HUES6 (cell line): ENCODE data around the gene APBA1.

Source experiments
- H3K27ac ChIP-seq: 2 replicates; pipeline ENCODE4 v1.7.0; 2013; ENCODE audit warnings: low read depth, mild to moderate bottlenecking, low read length, inconsistent platforms
- H3K27me3 ChIP-seq: 2 replicates; pipeline ENCODE4 v1.6.1; 2013; ENCODE audit warnings: low read length; ENCODE audit not compliant: control insufficient read depth, insufficient read depth
- H3K36me3 ChIP-seq: 2 replicates; pipeline ENCODE4 v1.6.1; 2013; ENCODE audit warnings: low read length; ENCODE audit not compliant: control insufficient read depth, insufficient read depth
- H3K4me1 ChIP-seq: 2 replicates; pipeline ENCODE4 v1.6.1; 2013; ENCODE audit warnings: low read length; ENCODE audit not compliant: control insufficient read depth, insufficient read depth
- H3K4me3 ChIP-seq: 2 replicates; pipeline ENCODE4 v1.5.1; 2013; ENCODE audit warnings: low read depth, low read length
- H3K9ac ChIP-seq: one replicate; pipeline ENCODE4 v1.6.1; 2013; ENCODE audit warnings: mild to moderate bottlenecking, low read length
- H3K9me3 ChIP-seq: 2 replicates; pipeline ENCODE4 v1.6.1; 2013; ENCODE audit warnings: low read depth, low read length; ENCODE audit not compliant: control insufficient read depth, insufficient read depth

The APBA1 gene

GRCh38 chr9:69593301-69593700, 78.9 kb downstream of the APBA1 start:
- Histone ChIP-seq H3K27ac (no peak overlapping the region), H3K36me3 (no peaks in the 10 kb centered on the region), H3K4me1 (no peaks in the 10 kb centered on the region), H3K4me3 (no peak overlapping the region), H3K27me3 (peaks cover 27% of the 10 kb centered on the region; the same call in 1 of the 2 replicates), H3K9me3 (no peaks in the 10 kb centered on the region), H3K9ac (no peak overlapping the region)

GRCh38 chr9:69590266-69590665, 81.9 kb downstream of the APBA1 start:
- H3K9ac ChIP-seq: no peak overlapping the region
- H3K27me3 ChIP-seq: peaks cover 55% of the 10 kb centered on the region
- no peaks in the 10 kb centered on the region for H3K9me3 ChIP-seq
- H3K4me1 ChIP-seq: no peaks in the 10 kb centered on the region
- H3K4me3 ChIP-seq: no peak overlapping the region
- no peaks in the 10 kb centered on the region for H3K36me3 ChIP-seq
- no peak overlapping the region for H3K27ac ChIP-seq

DNA sequence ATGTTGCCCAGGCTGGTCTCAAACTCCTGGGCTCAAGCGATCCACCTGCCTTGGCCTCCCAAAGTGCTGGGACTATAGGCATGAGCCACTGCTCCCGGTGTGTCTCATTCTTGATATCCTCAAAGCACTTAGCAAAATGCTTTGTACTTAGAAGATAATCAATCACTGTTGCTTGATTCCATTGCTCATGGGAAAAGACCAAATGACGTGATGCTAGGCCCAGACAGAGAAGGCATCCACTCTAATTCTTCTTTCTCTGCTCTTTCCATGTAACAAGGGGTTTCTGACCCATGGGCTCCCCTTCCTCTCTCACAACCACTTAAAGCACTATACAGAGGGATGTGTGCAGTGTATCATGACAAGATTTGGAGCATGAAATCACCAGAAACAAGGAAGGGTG, 83.0 kb downstream of the APBA1 start:
- H3K27ac ChIP-seq: no peak overlapping the region
- H3K27me3 ChIP-seq: peaks cover 66% of the 10 kb centered on the region
- H3K9me3 ChIP-seq: no peaks in the 10 kb centered on the region
- H3K36me3 ChIP-seq: no peaks in the 10 kb centered on the region
- no peak overlapping the region for H3K9ac ChIP-seq
- no peaks in the 10 kb centered on the region for H3K4me1 ChIP-seq
- no peak overlapping the region for H3K4me3 ChIP-seq

GRCh38 chr9:69585571-69585970, 86.6 kb downstream of the APBA1 start:
- peaks cover 95% of the 10 kb centered on the region for H3K27me3 ChIP-seq
- no peaks in the 10 kb centered on the region for H3K9me3 ChIP-seq
- no peak overlapping the region for H3K27ac ChIP-seq
- H3K4me3 ChIP-seq: no peak overlapping the region
- H3K36me3 ChIP-seq: no peaks in the 10 kb centered on the region
- no peak overlapping the region for H3K9ac ChIP-seq
- H3K4me1 ChIP-seq: peaks cover 6% of the 10 kb centered on the region

- no peaks in the 10 kb centered on the region for H3K36me3 ChIP-seq
- H3K27ac ChIP-seq: no peak overlapping the region
- H3K9me3 ChIP-seq: no peaks in the 10 kb centered on the region
- peaks cover 6% of the 10 kb centered on the region for H3K4me1 ChIP-seq
- H3K4me3 ChIP-seq: no peak overlapping the region
- H3K27me3 ChIP-seq: peaks cover 95% of the 10 kb centered on the region
- H3K9ac ChIP-seq: no peak overlapping the region
These were observed 87.4 kb downstream of the APBA1 start for GRCh38 chr9:69584759-69585158.

DNA sequence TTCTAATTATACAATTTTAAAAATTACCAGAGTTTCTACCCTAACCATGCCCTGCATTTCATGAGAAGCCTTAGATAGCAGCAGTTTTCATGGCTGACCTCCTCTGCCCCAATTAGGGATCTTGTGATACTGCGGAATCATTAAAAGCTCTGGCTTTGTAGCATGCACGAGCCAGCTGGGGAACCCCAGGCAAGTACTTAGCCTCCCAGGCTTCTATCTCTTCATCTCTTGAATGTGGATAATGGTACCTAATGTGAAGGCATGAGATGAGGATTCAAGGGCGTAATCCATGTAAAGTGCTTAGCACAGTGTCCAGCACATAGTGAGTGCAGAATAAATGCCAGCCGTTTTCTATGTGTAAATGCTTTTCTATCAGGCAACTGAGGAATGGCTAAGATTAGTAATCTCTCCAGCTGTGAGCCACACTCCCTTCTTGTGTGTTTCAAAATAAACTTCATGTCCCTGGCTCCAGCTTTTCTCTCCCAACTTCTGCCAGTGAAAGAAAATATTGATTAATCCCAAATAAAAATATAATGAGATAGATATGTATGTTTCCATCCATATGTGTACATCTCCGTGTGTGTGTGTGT, 88.4 kb downstream of the APBA1 start:
- Histone ChIP-seq H3K27me3 (peaks cover 97% of the 10 kb centered on the region), H3K9ac (no peak overlapping the region), H3K9me3 (no peaks in the 10 kb centered on the region), H3K4me3 (no peak overlapping the region), H3K4me1 (peaks cover 6% of the 10 kb centered on the region), H3K27ac (no peak overlapping the region), H3K36me3 (no peaks in the 10 kb centered on the region)

GRCh38 chr9:69582544-69583297, 89.5 kb downstream of the APBA1 start:
- H3K27me3 ChIP-seq: peaks cover 100% of the 10 kb centered on the region
- H3K27ac ChIP-seq: no peak overlapping the region
- no peak overlapping the region for H3K4me3 ChIP-seq
- no peak overlapping the region for H3K9ac ChIP-seq
- H3K4me1 ChIP-seq: peaks cover 6% of the 10 kb centered on the region
- H3K36me3 ChIP-seq: no peaks in the 10 kb centered on the region
- no peaks in the 10 kb centered on the region for H3K9me3 ChIP-seq

- no peak overlapping the region for H3K27ac ChIP-seq
- no peak overlapping the region for H3K4me3 ChIP-seq
- H3K9ac ChIP-seq: no peak overlapping the region
- H3K4me1 ChIP-seq: peaks cover 6% of the 10 kb centered on the region
- peaks cover 96% of the 10 kb centered on the region for H3K27me3 ChIP-seq
- H3K36me3 ChIP-seq: no peaks in the 10 kb centered on the region
- H3K9me3 ChIP-seq: no peaks in the 10 kb centered on the region
These were observed 90.2 kb downstream of the APBA1 start for GRCh38 chr9:69582018-69582417.

- no peaks in the 10 kb centered on the region for H3K36me3 ChIP-seq
- no peaks in the 10 kb centered on the region for H3K9me3 ChIP-seq
- H3K9ac ChIP-seq: no peak overlapping the region
- no peak overlapping the region for H3K4me3 ChIP-seq
- peaks cover 83% of the 10 kb centered on the region for H3K27me3 ChIP-seq
- peaks cover 6% of the 10 kb centered on the region for H3K4me1 ChIP-seq
- H3K27ac ChIP-seq: no peak overlapping the region
These were observed 91.5 kb downstream of the APBA1 start for GRCh38 chr9:69580582-69581214.

- Histone ChIP-seq H3K36me3 (no peaks in the 10 kb centered on the region), H3K4me3 (no peak overlapping the region), H3K9ac (no peak overlapping the region), H3K27ac (no peak overlapping the region), H3K27me3 (peaks cover 75% of the 10 kb centered on the region), H3K4me1 (peaks cover 6% of the 10 kb centered on the region), H3K9me3 (no peaks in the 10 kb centered on the region)
These were observed 92.2 kb downstream of the APBA1 start for GRCh38 chr9:69579760-69580581.
